A673 (cell line): ENCODE results near the gene BTBD6.

Source experiments
- CTCF ChIP-seq: fragments of 300-800, 200-600 bp; sonication (generic); conservative IDR thresholded peaks from 2 replicates; pipeline ENCODE4 v1.5.1; 2017; ENCODE audit warnings: low read depth, mild to moderate bottlenecking, antibody characterized with exemption, low read length, moderate library complexity, mixed read lengths
- EZH2 ChIP-seq: fragments of 200-600 bp; sonication (generic); IDR thresholded peaks from 2 replicates; pipeline ENCODE4 v1.6.1; 2017; ENCODE audit warnings: borderline replicate concordance, low read depth, mild to moderate bottlenecking, mixed read lengths, antibody characterized with exemption, low read length; ENCODE audit not compliant: poor library complexity, severe bottlenecking

DNA sequence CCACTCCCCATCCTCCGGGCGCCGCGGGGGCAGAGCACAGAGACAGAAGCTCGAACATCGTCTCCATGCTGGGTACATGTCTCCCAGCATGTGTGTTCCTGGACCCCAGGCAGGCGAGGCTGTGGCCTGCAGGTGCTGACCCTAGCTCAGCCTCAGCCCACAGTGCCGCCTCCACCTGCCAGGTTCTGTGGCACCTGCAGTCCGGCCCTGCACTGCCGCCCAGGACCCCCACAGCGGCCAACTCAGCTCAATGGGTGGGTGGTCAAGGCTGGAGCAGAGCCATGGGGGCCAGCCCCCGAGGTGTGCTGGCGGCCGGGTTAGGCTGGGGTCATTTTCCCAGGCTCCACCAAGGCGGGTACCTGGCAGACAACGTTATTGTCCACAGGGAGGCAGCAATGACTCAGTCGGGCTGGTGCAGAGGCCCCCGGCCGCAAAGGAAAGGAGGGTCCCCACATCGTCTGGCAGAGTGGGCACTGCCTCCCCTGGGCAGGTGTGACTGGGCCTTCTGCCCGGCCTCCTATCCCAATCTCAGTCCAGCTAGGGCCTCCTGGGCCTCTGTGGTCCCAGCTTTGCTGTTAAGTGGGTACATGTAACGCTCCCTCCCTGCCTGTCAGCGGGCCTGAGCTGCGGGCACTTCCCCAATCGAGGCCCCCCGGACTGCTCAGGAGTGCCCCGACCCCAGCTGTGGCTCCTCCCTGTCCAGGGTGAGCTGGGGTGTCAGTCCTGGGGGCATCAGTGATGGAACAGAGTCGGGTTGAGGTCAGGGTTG, 47.0 kb upstream of the BTBD6 start:
- no peak for TF ChIP-seq CTCF
- TF ChIP-seq EZH2, result no peak
